Ascending aorta (tissue), 2 donors: ENCODE results near the gene VILL. TPM values are rescaled to one million over a fixed set of nuclear protein-coding genes. Genes with fewer than 3 reads are reported as not detected.
"Not testable (repeated sequence)": the region's sequence is repeated elsewhere in the genome, so short reads cannot be mapped to it uniquely, and the experiment has no call there.

Source experiments
- DNase-seq, 2 donors: peaks; one replicate each; pipeline ENCODE4 v3.0.0-alpha.2; 2019; ENCODE audit warnings: low spot score in 2 of 2
- H3K27ac ChIP-seq, 2 donors: fragments of 200-600 bp; sonication (generic); one replicate each; pipeline ENCODE4 v1.5.1; 2016 to 2017; ENCODE audit warnings: mild to moderate bottlenecking in 1 of 2
- H3K27me3 ChIP-seq: fragments of 200-600 bp; sonication (generic); one replicate; pipeline ENCODE4 v1.5.1; 2017
- H3K36me3 ChIP-seq, 2 donors: fragments of 200-600 bp; sonication (generic); one replicate each; pipeline ENCODE4 v1.5.1; 2016
- H3K4me1 ChIP-seq, 2 donors: fragments of 200-600 bp; sonication (generic); one replicate each; pipeline ENCODE4 v1.5.1; 2016 to 2017; ENCODE audit warnings: mild to moderate bottlenecking in 1 of 2
- H3K4me3 ChIP-seq, 2 donors: fragments of 200-600 bp; sonication (generic); one replicate each; pipeline ENCODE4 v1.5.1; 2016 to 2017; ENCODE audit warnings: mild to moderate bottlenecking in 1 of 2
- H3K9me3 ChIP-seq, 2 donors: fragments of 200-600 bp; sonication (generic); one replicate each; pipeline ENCODE4 v1.5.1; 2016
- CTCF ChIP-seq, 3 experiments: fragments of 200-600 bp in 2 of 3; fragments of 450-650 bp in 1 of 3; sonication (generic) in 2 of 3; IDR thresholded peaks; one replicate each; pipeline ENCODE4 v1.5.1; 2016 to 2019; ENCODE audit warnings: antibody characterized with exemption in 3 of 3, mild to moderate bottlenecking in 1 of 3, moderate library complexity in 1 of 3
- intact Hi-C: fragments of 100-400 bp; cut with DNase I; formaldehyde crosslinking; loops from one replicate; pipeline ENCODE4 v1.15.1; 2023
- total RNA-seq: library from RNA; depleted of rRNA; stranded (reverse); fragments of >200 nt; gene quantifications from one replicate; pipeline ENCODE4 v1.1.0, GENCODE V29; 2016

VILL gene
- total RNA-seq, 1 donor from 2014 or later: 6.3 TPM

GRCh38 chr3:37969596-37970100, 20.9 kb upstream of the VILL start:
- no peak for TF ChIP-seq CTCF (IDR thresholded peaks at IDR 0.05)
- no peak for DNase-seq
- H3K9me3 ChIP-seq: no peaks in the 10 kb centered on the region
- no peaks in the 10 kb centered on the region for H3K27me3 ChIP-seq
- H3K4me3 ChIP-seq: no peak overlapping the region
- no peaks in the 10 kb centered on the region for H3K4me1 ChIP-seq
- H3K27ac ChIP-seq: no peak overlapping the region
- peaks cover 21 to 32% of the 10 kb centered on the region in 2 donors for H3K36me3 ChIP-seq
- intact Hi-C loops: no loop called here

GRCh38 chr3:37970802-37971201, 19.8 kb upstream of the VILL start:
- H3K4me1 ChIP-seq: no peaks in the 10 kb centered on the region
- H3K27ac ChIP-seq: no peak overlapping the region
- no peak for DNase-seq
- H3K4me3 ChIP-seq: no peak overlapping the region
- no peaks in the 10 kb centered on the region for H3K27me3 ChIP-seq
- H3K36me3 ChIP-seq: peaks cover 24 to 34% of the 10 kb centered on the region in 2 donors
- TF ChIP-seq CTCF (IDR thresholded peaks at IDR 0.05): no peak
- intact Hi-C loops: no loop called here
- no peaks in the 10 kb centered on the region for H3K9me3 ChIP-seq

- intact Hi-C loops: no loop called here
- DNase-seq: no peak
- TF ChIP-seq CTCF (IDR thresholded peaks at IDR 0.05): no peak
- no peak overlapping the region for H3K27ac ChIP-seq
- H3K4me3 ChIP-seq: no peak overlapping the region
- H3K27me3 ChIP-seq: no peaks in the 10 kb centered on the region
- H3K9me3 ChIP-seq: no peaks in the 10 kb centered on the region
- peaks cover 30 to 41% of the 10 kb centered on the region in 2 donors for H3K36me3 ChIP-seq
- no peaks in the 10 kb centered on the region for H3K4me1 ChIP-seq
Observed at GRCh38 chr3:37971467-37971866, 19.1 kb upstream of the VILL start.

- H3K9me3 ChIP-seq, H3K4me1 ChIP-seq, H3K27me3 ChIP-seq, DNase-seq, H3K27ac ChIP-seq, H3K4me3 ChIP-seq, intact Hi-C loops: not testable (repeated sequence)
- peaks cover 35 to 47% of the 10 kb centered on the region in 2 donors for H3K36me3 ChIP-seq
Observed at GRCh38 chr3:37972056-37972455, 18.5 kb upstream of the VILL start.

GRCh38 chr3:37973246-37974054, 17.1 kb upstream of the VILL start:
- DNase-seq: no peak

More at GRCh38 chr3:37973246-37974054, 17.1 kb upstream of the VILL start:
- no peaks in the 10 kb centered on the region for H3K27me3 ChIP-seq
- intact Hi-C loops: no loop called here
- H3K4me1 ChIP-seq: no peaks in the 10 kb centered on the region
- H3K27ac ChIP-seq: no peak overlapping the region
- H3K36me3 ChIP-seq: peaks cover 35 to 51% of the 10 kb centered on the region in 2 donors
- no peak for TF ChIP-seq CTCF (IDR thresholded peaks at IDR 0.05)
- H3K4me3 ChIP-seq: no peak overlapping the region
- no peaks in the 10 kb centered on the region for H3K9me3 ChIP-seq
